Karpas-422 (cell line): ENCODE data around the gene MYO1E. TPM values are rescaled to one million over a fixed set of nuclear protein-coding genes. Genes with fewer than 3 reads are reported as not detected.

ENCODE experiments used
- DNase-seq: peaks from one replicate; pipeline ENCODE4 v3.0.0-alpha.2; 2015
- H2AFZ ChIP-seq: fragments of 200-600 bp; sonication (generic); 2 replicates; pipeline ENCODE4 v1.6.1; 2014; ENCODE audit warnings: antibody characterized with exemption, low read length, mixed read lengths
- H3K27ac ChIP-seq: fragments of 200-600 bp; sonication (generic); 2 replicates; pipeline ENCODE4 v1.5.1; 2014; ENCODE audit warnings: mild to moderate bottlenecking, low read length, moderate library complexity
- H3K27me3 ChIP-seq: fragments of 200-600 bp; sonication (generic); 2 replicates; pipeline ENCODE4 v1.6.1; 2014; ENCODE audit warnings: low read length, mixed read lengths
- H3K36me3 ChIP-seq: fragments of 200-600 bp; sonication (generic); 2 replicates; pipeline ENCODE4 v1.6.1; 2014; ENCODE audit warnings: low read length, mixed read lengths; ENCODE audit not compliant: insufficient read depth
- H3K4me1 ChIP-seq: fragments of 200-600 bp; sonication (generic); 2 replicates; pipeline ENCODE4 v1.6.1; 2014; ENCODE audit warnings: mild to moderate bottlenecking, low read length, mixed read lengths
- H3K4me2 ChIP-seq: fragments of 200-600 bp; sonication (generic); 2 replicates; pipeline ENCODE4 v1.6.1; 2014; ENCODE audit warnings: low read length, low read depth, mild to moderate bottlenecking; ENCODE audit not compliant: poor library complexity, severe bottlenecking
- H3K4me3 ChIP-seq: fragments of 200-600 bp; sonication (generic); 2 replicates; pipeline ENCODE4 v1.5.1; 2014; ENCODE audit warnings: mild to moderate bottlenecking, antibody characterized with exemption, low read length, mixed read lengths
- H3K79me2 ChIP-seq: fragments of 200-600 bp; sonication (generic); 2 replicates; pipeline ENCODE4 v1.6.1; 2014; ENCODE audit warnings: mild to moderate bottlenecking, low read length, mixed read lengths
- H3K9ac ChIP-seq: fragments of 200-600 bp; sonication (generic); 2 replicates; pipeline ENCODE4 v1.6.0; 2014; ENCODE audit warnings: low read length
- H3K9me2 ChIP-seq: fragments of 200-600 bp; sonication (generic), shearing (Covaris generic); replicated peaks from 2 replicates; pipeline ENCODE4 v1.6.0; 2014; ENCODE audit warnings: mild to moderate bottlenecking, low read length, moderate library complexity; ENCODE audit not compliant: insufficient read depth
- H3K9me3 ChIP-seq: fragments of 300-700, 200-600 bp; sonication (generic); 2 replicates; pipeline ENCODE4 v1.6.1; 2014; ENCODE audit warnings: low read length, mixed read lengths
- H4K20me1 ChIP-seq: fragments of 200-600 bp; sonication (generic); 2 replicates; pipeline ENCODE4 v1.6.1; 2014; ENCODE audit warnings: mild to moderate bottlenecking, antibody characterized with exemption, low read length, low read depth; ENCODE audit not compliant: insufficient read depth
- total RNA-seq: library from RNA; depleted of rRNA; stranded (reverse); fragments of >200 nt; shearing (Covaris generic); gene quantifications from 2 replicates; pipeline ENCODE4 v1.2.3, GENCODE V29; 2014; ENCODE audit warnings: low replicate concordance

The MYO1E gene
- total RNA-seq, 1 experiment from 2014 or later, result 1.5 TPM

DNA sequence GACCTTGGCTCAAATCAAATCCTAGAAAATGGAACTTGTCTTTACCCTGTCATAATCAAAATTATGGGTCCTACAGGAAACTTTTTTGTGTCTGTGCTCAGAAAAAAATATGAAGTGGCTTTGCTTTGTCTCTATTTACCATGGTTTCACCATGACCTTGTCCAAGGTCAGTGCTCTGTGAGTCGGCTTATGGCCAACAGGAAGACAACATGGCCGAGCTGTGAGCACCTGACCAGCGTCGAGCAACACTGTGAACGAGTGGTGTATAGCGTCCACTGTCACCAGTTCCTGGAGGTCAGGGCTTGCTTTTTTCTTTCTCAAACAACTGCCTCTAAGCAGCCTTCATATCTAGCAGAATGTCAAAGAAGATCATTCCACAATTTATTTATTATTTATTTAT is 67.9 kb downstream of the MYO1E start:
- Histone ChIP-seq H3K9ac (no peak overlapping the region), H3K4me3 (no peak overlapping the region), H4K20me1 (no peaks in the 10 kb centered on the region), H3K36me3 (no peaks in the 10 kb centered on the region), H2AFZ (no peak overlapping the region), H3K4me1 (peaks cover 16% of the 10 kb centered on the region), H3K9me3 (no peaks in the 10 kb centered on the region), H3K79me2 (no peaks in the 10 kb centered on the region), H3K27me3 (no peaks in the 10 kb centered on the region), H3K4me2 (no peak overlapping the region), H3K27ac (no peak overlapping the region), H3K9me2 (no peaks in the 10 kb centered on the region)
- no peak for DNase-seq

DNA sequence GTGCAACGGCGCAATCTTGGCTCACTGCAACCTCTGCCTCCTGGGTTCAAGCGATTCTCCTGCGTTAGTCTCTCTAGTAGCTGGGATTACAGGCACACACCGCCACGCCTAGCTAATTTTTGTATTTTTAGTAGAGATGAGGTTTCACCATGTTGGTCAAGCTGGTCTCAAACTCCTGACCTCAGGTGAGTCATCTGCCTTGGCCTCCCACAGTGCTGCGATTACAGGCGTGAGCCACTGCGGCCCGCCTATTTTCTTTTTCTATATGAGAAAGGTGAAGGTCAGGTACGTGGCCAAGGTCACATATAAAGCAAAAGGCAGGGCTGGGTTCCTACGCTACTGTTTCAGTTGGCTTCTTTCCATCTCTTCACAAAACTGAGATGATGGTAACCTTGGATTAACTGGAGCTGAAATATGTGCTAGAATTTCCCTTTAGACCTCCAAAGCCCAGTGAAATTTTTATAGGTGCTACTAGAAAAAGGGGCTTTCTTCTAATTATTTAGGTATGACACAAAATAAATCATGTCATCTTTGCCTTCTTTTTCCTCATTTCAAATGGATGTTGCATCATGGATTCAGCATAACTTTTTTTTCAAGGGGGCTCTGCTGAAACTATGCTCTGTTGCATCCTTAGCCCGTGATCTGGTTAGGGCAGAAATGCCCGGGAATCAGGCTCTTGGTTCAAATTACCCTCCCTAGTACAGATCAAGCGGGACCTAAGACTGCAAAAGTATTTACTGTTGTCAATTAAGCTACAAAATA is 68.5 kb downstream of the MYO1E start:
- H3K9me3 ChIP-seq, result no peaks in the 10 kb centered on the region
- no peak overlapping the region for H3K9ac ChIP-seq
- H2AFZ ChIP-seq, result no peak overlapping the region
- H3K36me3 ChIP-seq, result no peaks in the 10 kb centered on the region
- no peaks in the 10 kb centered on the region for H3K27me3 ChIP-seq
- DNase-seq, result no peak
- H3K79me2 ChIP-seq, result no peaks in the 10 kb centered on the region
- no peak overlapping the region for H3K4me3 ChIP-seq
- H3K4me1 ChIP-seq, result peaks cover 22% of the 10 kb centered on the region
- no peak overlapping the region for H3K4me2 ChIP-seq
- H3K9me2 ChIP-seq, result no peaks in the 10 kb centered on the region
- no peak overlapping the region for H3K27ac ChIP-seq
- no peaks in the 10 kb centered on the region for H4K20me1 ChIP-seq

- peaks cover 27% of the 10 kb centered on the region for H3K4me1 ChIP-seq
Observed at GRCh38 chr15:59303633-59304032, 69.0 kb downstream of the MYO1E start.

GRCh38 chr15:59303136-59303535 is 69.5 kb downstream of the MYO1E start:
- no peak for DNase-seq
- Histone ChIP-seq H3K27ac (no peak overlapping the region), H3K27me3 (no peaks in the 10 kb centered on the region), H3K79me2 (no peaks in the 10 kb centered on the region), H3K9me2 (no peaks in the 10 kb centered on the region), H3K4me1 (peaks cover 32% of the 10 kb centered on the region), H3K4me2 (no peak overlapping the region), H3K9ac (no peak overlapping the region), H2AFZ (no peak overlapping the region), H3K36me3 (no peaks in the 10 kb centered on the region), H3K9me3 (no peaks in the 10 kb centered on the region), H4K20me1 (no peaks in the 10 kb centered on the region), H3K4me3 (no peak overlapping the region)

More at GRCh38 chr15:59303633-59304032, 69.0 kb downstream of the MYO1E start:
- Histone ChIP-seq H3K27ac (no peak overlapping the region), H3K9me2 (no peaks in the 10 kb centered on the region), H3K9me3 (no peaks in the 10 kb centered on the region), H3K4me3 (no peak overlapping the region), H3K79me2 (no peaks in the 10 kb centered on the region), H3K27me3 (no peaks in the 10 kb centered on the region), H2AFZ (no peak overlapping the region), H3K9ac (no peak overlapping the region), H4K20me1 (no peaks in the 10 kb centered on the region), H3K4me2 (no peak overlapping the region), H3K36me3 (no peaks in the 10 kb centered on the region)
- DNase-seq, result no peak

DNA sequence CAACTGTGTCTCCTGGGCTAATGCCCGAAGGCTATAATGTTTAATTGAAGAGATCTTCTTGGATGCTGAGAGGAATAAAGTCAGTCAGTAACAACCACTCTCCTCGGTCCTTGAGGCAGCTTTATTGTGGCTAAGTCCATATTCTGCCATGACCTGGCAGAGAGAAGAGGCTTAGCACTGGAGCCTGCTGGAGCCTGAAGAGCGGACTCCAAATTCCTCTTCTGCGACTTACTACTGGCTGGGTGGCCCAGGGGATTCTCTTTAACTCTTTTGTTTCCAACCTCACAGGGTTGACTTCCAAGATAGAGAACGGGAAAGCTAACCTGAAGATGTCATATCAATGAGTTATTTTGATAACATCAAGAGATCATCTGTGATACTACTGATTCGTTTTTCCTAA is 71.1 kb downstream of the MYO1E start:
- Histone ChIP-seq H4K20me1 (no peaks in the 10 kb centered on the region), H3K9me3 (no peaks in the 10 kb centered on the region), H3K4me1 (peaks cover 40% of the 10 kb centered on the region), H3K4me2 (no peak overlapping the region), H3K9ac (no peak overlapping the region), H3K4me3 (no peak overlapping the region), H3K27me3 (no peaks in the 10 kb centered on the region), H3K27ac (no peak overlapping the region), H3K79me2 (no peaks in the 10 kb centered on the region), H3K9me2 (no peaks in the 10 kb centered on the region), H2AFZ (no peak overlapping the region), H3K36me3 (no peaks in the 10 kb centered on the region)
- no peak for DNase-seq

DNA sequence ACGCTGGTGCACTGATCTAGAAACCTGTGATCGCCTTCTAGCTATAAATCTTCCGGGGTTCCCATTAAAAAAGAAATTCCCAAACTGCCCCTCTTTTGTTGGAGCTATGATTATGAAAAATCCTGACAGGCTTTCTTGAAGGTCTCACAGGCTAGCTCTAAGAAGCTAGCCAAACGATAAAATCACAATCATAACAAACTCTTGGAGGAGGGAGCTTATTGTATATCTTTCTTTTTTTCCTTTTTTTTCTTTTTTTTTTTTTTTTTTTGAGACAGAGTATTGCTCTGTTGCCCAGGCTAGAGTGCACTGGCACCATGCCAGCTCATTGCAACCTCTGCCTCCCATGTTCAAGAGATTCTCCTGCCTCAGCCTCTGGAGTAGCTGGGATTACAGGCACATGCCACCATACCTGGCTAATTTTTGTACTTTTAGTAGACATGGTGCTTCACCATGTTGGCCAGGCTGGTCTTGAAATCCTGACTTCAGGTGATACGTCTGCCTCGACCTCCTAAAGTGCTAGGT is 72.0 kb downstream of the MYO1E start:
- no peak overlapping the region for H3K4me3 ChIP-seq
- no peak for DNase-seq
- peak overlapping the region; percentile 64 for H2AFZ ChIP-seq
- no peaks in the 10 kb centered on the region for H4K20me1 ChIP-seq
- no peaks in the 10 kb centered on the region for H3K27me3 ChIP-seq
- H3K27ac ChIP-seq, result no peak overlapping the region
- peaks cover 49% of the 10 kb centered on the region for H3K4me1 ChIP-seq
- H3K9me2 ChIP-seq, result no peaks in the 10 kb centered on the region
- H3K79me2 ChIP-seq, result no peaks in the 10 kb centered on the region
- no peak overlapping the region for H3K9ac ChIP-seq
- H3K36me3 ChIP-seq, result no peaks in the 10 kb centered on the region
- H3K9me3 ChIP-seq, result no peaks in the 10 kb centered on the region
- H3K4me2 ChIP-seq, result peak overlapping the region; percentile 58

GRCh38 chr15:59299929-59300617 is 72.6 kb downstream of the MYO1E start:
- Histone ChIP-seq H3K4me2 (peak overlapping the region; percentile 58), H3K9ac (no peak overlapping the region), H3K9me2 (no peaks in the 10 kb centered on the region), H2AFZ (peak overlapping the region; percentile 64), H3K27me3 (no peaks in the 10 kb centered on the region), H4K20me1 (no peaks in the 10 kb centered on the region), H3K4me1 (peaks cover 54% of the 10 kb centered on the region), H3K4me3 (no peak overlapping the region), H3K79me2 (no peaks in the 10 kb centered on the region), H3K27ac (no peak overlapping the region), H3K9me3 (no peaks in the 10 kb centered on the region), H3K36me3 (no peaks in the 10 kb centered on the region)
- DNase-seq, result peak; percentile 90

- Histone ChIP-seq H3K79me2 (no peaks in the 10 kb centered on the region), H3K9ac (no peak overlapping the region), H3K4me2 (no peak overlapping the region), H3K27me3 (no peaks in the 10 kb centered on the region), H4K20me1 (no peaks in the 10 kb centered on the region), H3K36me3 (no peaks in the 10 kb centered on the region), H3K4me3 (no peak overlapping the region), H2AFZ (no peak overlapping the region), H3K27ac (no peak overlapping the region), H3K9me3 (no peaks in the 10 kb centered on the region), H3K4me1 (peaks cover 54% of the 10 kb centered on the region), H3K9me2 (no peaks in the 10 kb centered on the region)
- DNase-seq, result no peak
Observed at GRCh38 chr15:59298854-59299250, 73.8 kb downstream of the MYO1E start.
